Tibial nerve (tissue), 3 donors: Measurements from ENCODE around the gene ATP13A2.

Source experiments
- EP300 ChIP-seq, 2 donors: sonication (generic); formaldehyde crosslinking; IDR thresholded peaks; one replicate each; pipeline ENCODE4 v1.6.1; 2017; ENCODE audit warnings: antibody characterized with exemption in 2 of 2, mild to moderate bottlenecking in 1 of 2
- POLR2A ChIP-seq, 2 donors: fragments of 450-650 bp; IDR thresholded peaks; one replicate each; pipeline ENCODE4 v1.6.1; 2017; ENCODE audit warnings: antibody characterized with exemption in 2 of 2, mild to moderate bottlenecking in 2 of 2, moderate library complexity in 2 of 2

GRCh38 chr1:16975211-16975610 lies 36.5 kb downstream of the ATP13A2 start:
- TF ChIP-seq EP300 (IDR thresholded peaks at IDR 0.05), result no peak
- no peak for TF ChIP-seq POLR2A (IDR thresholded peaks at IDR 0.05)
